ENCODE measurements around the gene ADAMTS16. TPM values are rescaled to one million over a fixed set of nuclear protein-coding genes. Genes with fewer than 3 reads are reported as not detected.

ADAMTS16 gene
- polyA plus RNA-seq, 3 donors, result not detected

- Mint-ChIP-seq H3K4me1 (no peaks in the 10 kb centered on the region), H3K9me3 (peaks cover 4 to 25% (median 12%) of the 10 kb centered on the region in 7 donors), H3K4me3 (no peak overlapping the region), H3K36me3 (no peaks in the 10 kb centered on the region), H3K27me3 (ENCODE audit: low read depth in 3 of 3) (peaks cover 0 to 1% (median 0%) of the 10 kb centered on the region in 3 donors), H3K27ac (no peak overlapping the region)
- intact Hi-C loops (cut with micrococcal nuclease), result no loop called here
- H3K4me2 ChIP-seq (replicated peaks; ENCODE audit: extremely low read depth, low read length, poor library complexity, severe bottlenecking), result no peak overlapping the region
- no peaks in the 10 kb centered on the region for H3K4me1 ChIP-seq (ENCODE audit: control insufficient read depth in 1 of 2, insufficient read depth in 2 of 2, low read length in 2 of 2)
- 84% methylated on average over 4 of the region's 5 CpGs for WGBS (ENCODE audit: insufficient coverage)
- no peak overlapping the region for H3K9ac ChIP-seq (ENCODE audit: insufficient read depth, low read length, poor library complexity, severe bottlenecking)
- H3K4me3 ChIP-seq (replicated peaks in 1 of 3; ENCODE audit: low read depth in 2 of 3, low read length in 3 of 3), result no peak overlapping the region
- no peak for TF ChIP-seq CTCF (IDR thresholded peaks at IDR 0.05)
- H3K9me3 ChIP-seq (replicated peaks in 1 of 2; ENCODE audit: control insufficient read depth in 1 of 2, insufficient read depth in 1 of 2, low read length in 2 of 2), result peaks cover 1 to 26% of the 10 kb centered on the region in 2 donors
- H2AFZ ChIP-seq (ENCODE audit: insufficient read depth, low read depth, low read length, poor library complexity, severe bottlenecking), result no peak overlapping the region
- H3K36me3 ChIP-seq (replicated peaks in 1 of 2; ENCODE audit: control insufficient read depth in 1 of 2, insufficient read depth in 2 of 2, low read length in 2 of 2), result no peaks in the 10 kb centered on the region
- DNase-seq, result no peak
- no peaks in the 10 kb centered on the region for H4K20me1 ChIP-seq (ENCODE audit: insufficient read depth, low read length)
- no peaks in the 10 kb centered on the region for H3K79me2 ChIP-seq (ENCODE audit: insufficient read depth, low read length)
- no peak overlapping the region for H3K27ac ChIP-seq (ENCODE audit: low read depth in 1 of 2, low read length in 2 of 2)
- H3K27me3 ChIP-seq (ENCODE audit: control insufficient read depth in 2 of 2, insufficient read depth in 2 of 2, low read length in 2 of 2), result no peaks in the 10 kb centered on the region
Observed at GRCh38 chr5:5308319-5308718, 168.2 kb downstream of the ADAMTS16 start.

GRCh38 chr5:5309645-5310044, 169.5 kb downstream of the ADAMTS16 start:
- Mint-ChIP-seq H3K27ac (no peak overlapping the region), H3K27me3 (ENCODE audit: low read depth in 3 of 3) (peaks cover 0 to 1% (median 0%) of the 10 kb centered on the region in 3 donors), H3K36me3 (no peaks in the 10 kb centered on the region), H3K9me3 (peaks cover 6 to 33% (median 14%) of the 10 kb centered on the region in 7 donors), H3K4me3 (no peak overlapping the region), H3K4me1 (no peaks in the 10 kb centered on the region)
- Histone ChIP-seq H3K4me2 (replicated peaks; ENCODE audit: extremely low read depth, low read length, poor library complexity, severe bottlenecking) (no peak overlapping the region), H3K4me3 (replicated peaks in 1 of 3; ENCODE audit: low read depth in 2 of 3, low read length in 3 of 3) (no peak overlapping the region), H3K9me3 (replicated peaks in 1 of 2; ENCODE audit: control insufficient read depth in 1 of 2, insufficient read depth in 1 of 2, low read length in 2 of 2) (peaks cover 0 to 31% of the 10 kb centered on the region in 2 donors), H3K27ac (ENCODE audit: low read depth in 1 of 2, low read length in 2 of 2) (no peak overlapping the region), H3K9ac (ENCODE audit: insufficient read depth, low read length, poor library complexity, severe bottlenecking) (no peak overlapping the region), H2AFZ (ENCODE audit: insufficient read depth, low read depth, low read length, poor library complexity, severe bottlenecking) (no peak overlapping the region), H3K36me3 (replicated peaks in 1 of 2; ENCODE audit: control insufficient read depth in 1 of 2, insufficient read depth in 2 of 2, low read length in 2 of 2) (no peaks in the 10 kb centered on the region), H3K27me3 (ENCODE audit: control insufficient read depth in 2 of 2, insufficient read depth in 2 of 2, low read length in 2 of 2) (no peaks in the 10 kb centered on the region), H3K79me2 (ENCODE audit: insufficient read depth, low read length) (no peaks in the 10 kb centered on the region), H4K20me1 (ENCODE audit: insufficient read depth, low read length) (no peaks in the 10 kb centered on the region), H3K4me1 (ENCODE audit: control insufficient read depth in 1 of 2, insufficient read depth in 2 of 2, low read length in 2 of 2) (no peaks in the 10 kb centered on the region)
- intact Hi-C loops (cut with micrococcal nuclease), result no loop called here
- DNase-seq, result no peak
- TF ChIP-seq CTCF (IDR thresholded peaks at IDR 0.05), result no peak
- 71% methylated on average over 3 of the region's 5 CpGs for WGBS (ENCODE audit: insufficient coverage)
